GM12878 (cell line): Measurements from ENCODE around the gene CKS1B. TPM values are rescaled to one million over a fixed set of nuclear protein-coding genes. Genes with fewer than 3 reads are reported as not detected.

ENCODE experiments used
- CBFB ChIP-seq: IDR thresholded peaks from 2 replicates; pipeline ENCODE4 v1.6.1; 2016; ENCODE audit warnings: antibody characterized with exemption, low read depth
- ETV6 ChIP-seq, 2 experiments: fragments of 450-650 bp in 1 of 2; IDR thresholded peaks in 1 of 2; conservative IDR thresholded peaks in 1 of 2; 2 replicates each; pipeline ENCODE4 v1.6.1; 2014; ENCODE audit warnings: antibody characterized with exemption in 1 of 2, borderline replicate concordance in 1 of 2, low read depth in 1 of 2, mild to moderate bottlenecking in 1 of 2, moderate library complexity in 1 of 2
- FOS ChIP-seq: IDR thresholded peaks from 3 replicates; pipeline ENCODE4 v1.6.1; 2011; ENCODE audit warnings: borderline replicate concordance; ENCODE audit not compliant: insufficient read length; ENCODE audit errors: extremely low read depth
- GATAD2B ChIP-seq: fragments of 450-650 bp; conservative IDR thresholded peaks from 2 replicates; pipeline ENCODE4 v1.6.1; 2017; ENCODE audit warnings: low read depth, mild to moderate bottlenecking, moderate library complexity
- HDGF ChIP-seq: fragments of 450-650 bp; IDR thresholded peaks from 2 replicates; pipeline ENCODE4 v1.6.1; 2016; ENCODE audit warnings: antibody characterized with exemption
- IKZF2 ChIP-seq, 2 experiments: fragments of 450-650 bp; IDR thresholded peaks; 2 replicates each; pipeline ENCODE4 v1.6.1; 2017; ENCODE audit warnings: mild to moderate bottlenecking in 2 of 2, moderate library complexity in 2 of 2
- IRF4 ChIP-seq: IDR thresholded peaks from 2 replicates; pipeline ENCODE4 v1.6.1; 2011; ENCODE audit warnings: low read depth, low read length
- LARP7 ChIP-seq: fragments of 450-650 bp; IDR thresholded peaks from 2 replicates; pipeline ENCODE4 v1.6.1; 2017; ENCODE audit warnings: mild to moderate bottlenecking
- PAX5 ChIP-seq: IDR thresholded peaks from 2 replicates; pipeline ENCODE4 v1.6.1; 2011; ENCODE audit warnings: low read depth, low read length, borderline replicate concordance
- POLR2AphosphoS5 ChIP-seq: IDR thresholded peaks from 2 replicates; pipeline ENCODE4 v1.6.1; 2011; ENCODE audit warnings: mild to moderate bottlenecking, low read length, inconsistent platforms
- ZNF217 ChIP-seq: fragments of 450-650 bp; IDR thresholded peaks from 2 replicates; pipeline ENCODE4 v1.6.1; 2017; ENCODE audit warnings: antibody characterized with exemption, mild to moderate bottlenecking
- ZNF384 ChIP-seq: IDR thresholded peaks from 2 replicates; pipeline ENCODE4 v1.6.1; 2012; ENCODE audit warnings: low read depth, mild to moderate bottlenecking, low read length, improper control_type of control experiment, borderline replicate concordance
- polyA plus RNA-seq, 11 experiments: library from polyadenylated mRNA; depleted of rRNA in 4 of 11; unstranded in 6 of 11; stranded (reverse) in 5 of 11; fragments of >200 nt; fragmentation: Nextera tagmentation in 4 of 11; fragmentation: Illumina TruSeq in 1 of 11; extraction: Ambion mirVana in 4 of 11; extraction: Trizol in 1 of 11; gene quantifications; 1 replicate in 1 of 11; 2 replicates in 10 of 11; pipeline versions ENCODE4 v1.2.1 to v1.2.3, GENCODE V29; 2011 to 2016; ENCODE audit warnings: inconsistent platforms in 2 of 11, missing spikeins in 2 of 11, low read depth in 1 of 11
- total RNA-seq, 4 experiments: library from RNA; depleted of rRNA in 3 of 4; stranded (reverse); fragments of >200 nt in 3 of 4; fragmentation: Illumina TruSeq in 1 of 4; extraction: Trizol in 1 of 4; gene quantifications; 2 replicates each; pipeline versions ENCODE4 v1.2.1 to v1.2.3, GENCODE V29; 2013 to 2021
- TF ChIP-seq, protein P1 (sequence below), 3 experiments: IDR thresholded peaks in 2 of 3; conservative IDR thresholded peaks in 1 of 3; 2 replicates each; pipeline ENCODE4 v1.5.1; 2011; ENCODE audit warnings: low read depth in 3 of 3, low read length in 3 of 3, mild to moderate bottlenecking in 3 of 3, control low read depth in 2 of 3, moderate library complexity in 2 of 3, inconsistent platforms in 1 of 3, mixed read lengths in 1 of 3; ENCODE audit not compliant: control insufficient read depth in 2 of 3, insufficient read depth in 1 of 3; ENCODE audit errors: extremely low read depth in 1 of 3

The CKS1B gene
- total and polyA plus RNA-seq, 10 of the 15 experiments (the other 5 are each of a cell fraction or from before 2014, with no cell fraction given): 125 to 608 (median 364) TPM

- 0 out of 2 replicates have a peak, but pooled peaks have one; percentile 10 for TF ChIP-seq PAX5
- peak; percentile 29 to 76; a peak in 2 of 4 replicates for TF ChIP-seq IKZF2 (IDR thresholded peaks at IDR 0.05)
- no peak for TF ChIP-seq FOS
- peak; percentile 57; the same call in 1 of the 2 replicates for TF ChIP-seq ZNF217
- peak; percentile 45; the same call in 1 of the 2 replicates for TF ChIP-seq GATAD2B
- no peak for TF ChIP-seq ZNF384
- peak; percentile 83; the same call in 1 of the 2 replicates for TF ChIP-seq HDGF
- peak; percentile 70; the same call in 1 of the 2 replicates for TF ChIP-seq CBFB
- TF ChIP-seq LARP7: peak; percentile 52; the same call in 1 of the 2 replicates
- 0 out of 2 replicates have a peak, but pooled peaks have one; percentile 45 for TF ChIP-seq POLR2AphosphoS5
- TF ChIP-seq, protein P1, sequence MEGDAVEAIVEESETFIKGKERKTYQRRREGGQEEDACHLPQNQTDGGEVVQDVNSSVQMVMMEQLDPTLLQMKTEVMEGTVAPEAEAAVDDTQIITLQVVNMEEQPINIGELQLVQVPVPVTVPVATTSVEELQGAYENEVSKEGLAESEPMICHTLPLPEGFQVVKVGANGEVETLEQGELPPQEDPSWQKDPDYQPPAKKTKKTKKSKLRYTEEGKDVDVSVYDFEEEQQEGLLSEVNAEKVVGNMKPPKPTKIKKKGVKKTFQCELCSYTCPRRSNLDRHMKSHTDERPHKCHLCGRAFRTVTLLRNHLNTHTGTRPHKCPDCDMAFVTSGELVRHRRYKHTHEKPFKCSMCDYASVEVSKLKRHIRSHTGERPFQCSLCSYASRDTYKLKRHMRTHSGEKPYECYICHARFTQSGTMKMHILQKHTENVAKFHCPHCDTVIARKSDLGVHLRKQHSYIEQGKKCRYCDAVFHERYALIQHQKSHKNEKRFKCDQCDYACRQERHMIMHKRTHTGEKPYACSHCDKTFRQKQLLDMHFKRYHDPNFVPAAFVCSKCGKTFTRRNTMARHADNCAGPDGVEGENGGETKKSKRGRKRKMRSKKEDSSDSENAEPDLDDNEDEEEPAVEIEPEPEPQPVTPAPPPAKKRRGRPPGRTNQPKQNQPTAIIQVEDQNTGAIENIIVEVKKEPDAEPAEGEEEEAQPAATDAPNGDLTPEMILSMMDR (IDR thresholded peaks at IDR 0.05 in 2 of 3, conservative IDR thresholded peaks at IDR 0.05 in 1 of 3; ENCODE audit: control insufficient read depth in 2 of 3, extremely low read depth in 1 of 3, insufficient read depth in 1 of 3, low read depth in 3 of 3, low read length in 3 of 3): peak; percentile 86 to 97 (median 95)
- TF ChIP-seq ETV6 (conservative IDR thresholded peaks at IDR 0.05 in 1 of 2, IDR thresholded peaks at IDR 0.05 in 1 of 2; ENCODE audit: borderline replicate concordance in 1 of 2, low read depth in 1 of 2): 0 out of 4 replicates have a peak, but pooled peaks of 1 of the 2 experiments have one; percentile 8
- 0 out of 2 replicates have a peak, but pooled peaks have one; percentile 13 for TF ChIP-seq IRF4
Observed at GRCh38 chr1:154998818-154999570, 24.5 kb downstream of the CKS1B start (continued).
